Activated gamma-delta T cell treated with Interleukin-2 at 50 U/mL for 16 hours (primary cell): ENCODE data around the gene FAM118A.
"Not testable (repeated sequence)": the region's sequence is repeated elsewhere in the genome, so short reads cannot be mapped to it uniquely, and the experiment has no call there.

Experiments used
- DNase-seq: peaks from one replicate; pipeline ENCODE4 v3.0.0-alpha.2; 2020

Gene FAM118A

DNA sequence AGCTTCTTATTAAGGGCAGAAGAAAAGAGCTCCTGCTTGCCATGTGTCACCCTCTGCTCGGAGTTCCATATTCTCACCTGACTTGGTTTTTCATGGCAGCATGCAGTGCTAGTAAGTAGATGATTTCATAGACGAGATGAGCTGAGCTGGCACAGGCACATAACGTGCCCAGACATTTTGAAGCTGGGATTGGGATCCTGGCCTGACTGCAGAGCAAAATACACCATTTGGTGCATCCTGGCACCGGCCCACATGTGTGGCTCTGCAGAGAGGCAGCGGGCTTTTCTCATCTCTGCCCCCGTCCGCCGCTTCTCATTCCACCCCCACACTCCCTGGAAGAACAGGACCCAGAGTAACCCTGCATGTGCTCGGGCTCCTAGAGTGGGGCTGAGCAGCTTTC is 24.8 kb downstream of the FAM118A start:
- no peak for DNase-seq

DNA sequence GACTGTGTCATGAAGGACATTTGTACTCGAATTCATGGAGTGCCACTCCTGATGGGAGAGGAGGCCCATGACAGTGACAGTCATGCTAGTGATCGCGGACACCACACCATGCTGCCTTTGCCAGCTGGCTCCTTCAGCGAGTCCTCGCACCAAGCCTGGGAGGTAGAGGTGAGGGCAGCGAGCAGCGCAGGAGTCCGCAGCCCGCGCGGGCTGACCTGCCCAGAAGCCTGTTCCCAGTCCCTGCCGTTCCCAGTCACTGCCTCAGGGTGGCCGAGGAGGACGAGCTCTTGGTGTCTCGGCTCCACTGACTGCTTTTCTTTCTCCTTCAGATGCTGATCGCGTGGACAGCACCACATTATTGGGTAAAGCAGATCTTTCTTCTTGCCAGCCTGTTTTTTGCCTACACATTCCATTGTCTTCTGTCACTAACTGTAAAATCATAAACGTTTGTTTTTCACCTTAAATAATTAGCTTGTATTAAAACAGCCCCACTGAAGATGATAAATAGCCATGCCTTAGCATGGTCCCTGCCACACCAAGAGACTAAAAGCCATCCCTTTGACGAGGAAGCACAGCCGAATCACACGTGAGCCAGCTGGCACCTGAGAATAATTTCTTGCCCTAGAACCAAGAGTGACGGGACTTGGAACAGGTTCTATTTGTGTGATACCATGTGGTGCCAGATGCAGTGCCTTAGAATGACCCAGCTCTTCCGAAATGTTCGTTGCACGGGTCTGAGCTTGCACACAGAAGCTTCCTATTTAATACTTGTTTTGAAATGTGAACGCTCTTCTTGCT is 25.5 kb downstream of the FAM118A start:
- DNase-seq = no peak

DNA sequence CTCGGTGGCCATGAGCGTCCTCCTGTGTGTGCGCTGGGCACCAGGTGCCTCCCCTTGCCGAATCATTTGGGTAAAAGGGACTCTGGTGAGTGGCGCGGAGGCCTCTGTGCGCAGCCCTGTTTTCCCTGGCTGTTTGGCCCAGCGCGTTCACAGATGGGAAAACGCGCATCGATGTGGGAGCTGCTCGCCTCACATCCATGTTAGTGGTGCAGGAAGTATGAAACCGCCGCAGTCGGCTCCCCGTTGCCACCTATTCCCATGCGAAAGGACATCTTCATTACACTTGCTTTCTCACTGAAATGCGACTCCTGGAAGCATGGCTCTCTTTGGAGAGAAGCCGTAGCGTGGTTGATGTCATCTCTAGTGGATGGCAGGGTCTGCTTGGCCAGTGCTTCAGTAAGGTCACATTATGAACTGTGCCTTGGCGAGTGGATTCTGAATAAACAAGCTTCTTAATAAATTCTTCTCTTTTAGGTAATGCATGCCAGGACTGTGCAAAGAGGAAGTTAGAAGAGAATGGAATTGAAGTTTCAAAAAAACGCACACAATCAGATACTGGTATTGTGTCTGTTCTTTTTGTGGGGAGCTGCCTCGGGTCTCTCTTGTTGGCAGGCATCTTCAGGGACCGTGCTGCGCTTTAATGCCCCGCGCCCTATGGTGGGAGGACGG is 26.3 kb downstream of the FAM118A start:
- DNase-seq = no peak

DNA sequence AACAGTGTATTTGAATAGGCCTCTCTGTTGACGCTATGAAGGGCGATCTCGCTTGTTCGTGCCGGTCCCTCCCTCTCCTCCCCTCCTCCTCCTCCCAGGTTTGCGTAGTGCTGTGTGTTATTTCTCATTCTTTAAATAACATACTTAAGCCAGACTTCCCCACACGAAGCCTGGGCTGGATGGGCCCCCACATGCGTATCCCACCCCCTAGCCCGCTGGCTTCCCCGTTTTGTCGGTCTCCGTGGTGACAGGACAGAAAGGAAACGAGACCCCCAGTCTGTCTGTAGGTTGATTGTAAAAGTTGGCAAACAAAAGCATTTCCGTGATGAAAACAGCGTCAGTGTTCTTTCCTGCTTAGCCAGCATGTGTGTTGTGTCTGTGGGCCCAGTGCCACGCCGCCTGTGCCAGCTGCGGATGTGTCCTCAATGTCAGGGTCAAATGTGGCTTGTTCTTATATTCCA is 27.3 kb downstream of the FAM118A start:
- no peak for DNase-seq

DNA sequence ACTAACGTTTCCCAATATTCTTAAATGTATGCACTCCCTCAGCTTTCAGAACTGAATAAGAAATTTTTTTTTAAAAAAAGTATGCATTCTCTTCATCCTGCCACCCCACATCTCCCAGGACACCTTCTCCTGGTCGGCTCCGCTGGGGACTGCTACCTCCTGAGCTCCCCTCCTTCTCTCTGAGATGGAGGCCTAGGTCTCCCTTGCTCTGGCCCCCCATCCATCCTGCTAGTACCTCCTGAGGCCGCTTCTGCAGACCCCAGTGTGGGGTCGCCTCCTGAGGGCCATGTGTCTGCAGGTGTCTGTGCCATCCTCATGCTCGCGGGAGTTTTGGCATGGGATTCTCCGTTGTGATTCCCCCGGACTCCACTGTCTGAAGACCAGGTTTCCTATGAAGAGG is 27.8 kb downstream of the FAM118A start:
- DNase-seq = no peak

GRCh38 chr22:45338795-45339194 is 29.1 kb downstream of the FAM118A start:
- no peak for DNase-seq

DNA sequence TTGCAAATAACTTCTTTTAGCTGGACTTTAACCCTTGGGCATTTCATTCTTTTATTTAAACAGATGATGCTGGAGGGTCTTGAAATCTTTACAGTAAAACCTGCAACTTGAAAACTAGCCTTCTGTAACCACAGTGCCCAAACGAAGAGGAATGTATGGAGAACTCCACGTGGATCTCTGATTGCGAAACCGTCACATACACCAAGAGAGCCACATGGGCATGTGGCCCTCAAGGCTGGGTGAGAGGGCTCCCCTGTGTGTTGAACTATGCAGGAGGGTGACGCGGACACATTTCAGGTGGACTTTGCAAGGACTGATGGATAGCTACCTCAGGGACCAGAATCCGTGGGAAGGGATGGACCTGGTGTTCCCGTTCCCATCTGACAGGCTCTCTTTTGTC is 30.6 kb downstream of the FAM118A start:
- DNase-seq = no peak

DNA sequence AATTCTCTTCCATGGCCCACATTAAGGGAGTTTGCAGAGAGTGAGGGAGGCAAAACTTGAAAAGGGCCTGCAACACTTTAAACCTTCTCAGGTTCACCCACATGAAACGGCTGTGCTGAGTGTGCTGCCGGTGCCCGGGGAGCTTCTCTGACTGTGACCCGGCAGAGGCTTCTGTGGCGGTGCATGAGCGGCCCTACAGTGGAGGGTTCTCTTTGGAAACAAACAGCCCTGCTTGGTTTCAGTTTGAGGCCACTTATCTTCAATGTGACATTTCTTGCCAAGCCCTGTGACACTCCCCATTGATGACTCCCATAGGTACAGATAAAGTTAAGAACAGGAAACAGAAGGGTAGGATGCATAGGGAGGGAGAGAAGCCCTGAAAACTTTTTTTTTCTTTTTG is 31.8 kb downstream of the FAM118A start:
- DNase-seq = no peak

DNA sequence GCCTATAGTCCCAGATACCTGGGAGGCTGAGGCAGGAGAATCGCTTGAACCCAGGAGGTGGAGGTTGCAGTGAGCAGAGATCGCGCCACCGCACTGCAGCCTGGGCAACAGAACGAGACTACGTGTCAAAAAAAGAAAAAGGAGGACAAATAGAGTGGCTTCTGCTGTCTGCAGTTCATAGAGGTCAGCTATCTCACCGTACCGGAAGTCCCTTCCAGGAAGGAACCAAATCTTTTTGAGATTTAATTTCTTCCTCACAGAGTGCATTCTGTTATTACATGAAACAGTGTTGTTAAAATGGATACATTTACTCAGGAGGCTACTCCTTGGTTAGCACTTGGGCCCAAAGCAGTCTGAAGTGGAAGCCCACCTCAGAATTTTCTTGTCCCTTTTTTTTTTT is 33.4 kb downstream of the FAM118A start:
- no peak for DNase-seq

GRCh38 chr22:45344334-45344733 is 34.6 kb downstream of the FAM118A start:
- no peak for DNase-seq

DNA sequence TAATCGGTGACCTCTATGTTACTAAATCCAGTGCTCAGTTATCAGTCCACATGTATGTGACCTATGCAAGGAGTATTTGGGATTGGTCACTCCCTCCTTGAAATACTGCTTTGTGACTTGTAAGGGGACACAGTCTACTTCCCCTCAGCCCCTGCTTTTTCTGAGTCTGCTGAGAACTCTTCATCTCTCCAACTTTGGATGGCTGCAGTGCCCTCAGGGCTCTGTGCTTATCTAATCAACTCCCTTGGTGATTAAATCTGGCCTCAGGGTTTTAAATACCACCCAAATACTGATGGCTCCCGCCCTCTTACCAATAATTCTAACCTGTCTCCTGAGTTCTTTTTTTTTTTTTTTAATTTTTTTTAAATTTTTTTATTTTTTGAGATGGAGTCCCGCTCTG is 40.2 kb downstream of the FAM118A start:
- DNase-seq = no peak

DNA sequence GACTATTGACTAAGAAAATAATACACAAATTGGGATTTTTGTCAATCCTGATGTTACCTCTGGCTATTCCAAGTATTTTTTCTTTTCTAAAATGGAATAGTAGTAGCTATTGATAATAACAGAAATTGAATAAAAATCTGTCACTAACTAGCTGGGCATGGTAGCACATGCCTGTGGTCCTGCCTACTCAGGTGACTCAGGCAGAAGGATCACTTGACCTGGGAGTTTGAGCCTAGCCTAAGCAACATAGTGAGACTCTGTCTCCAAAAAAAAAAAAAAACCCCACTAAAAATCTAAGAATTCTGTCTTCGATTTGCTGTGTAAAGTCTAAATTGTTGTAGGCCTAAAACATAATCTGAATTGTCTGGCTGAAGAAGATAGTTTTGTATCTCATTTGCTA is 42.2 kb downstream of the FAM118A start:
- no peak for DNase-seq

DNA sequence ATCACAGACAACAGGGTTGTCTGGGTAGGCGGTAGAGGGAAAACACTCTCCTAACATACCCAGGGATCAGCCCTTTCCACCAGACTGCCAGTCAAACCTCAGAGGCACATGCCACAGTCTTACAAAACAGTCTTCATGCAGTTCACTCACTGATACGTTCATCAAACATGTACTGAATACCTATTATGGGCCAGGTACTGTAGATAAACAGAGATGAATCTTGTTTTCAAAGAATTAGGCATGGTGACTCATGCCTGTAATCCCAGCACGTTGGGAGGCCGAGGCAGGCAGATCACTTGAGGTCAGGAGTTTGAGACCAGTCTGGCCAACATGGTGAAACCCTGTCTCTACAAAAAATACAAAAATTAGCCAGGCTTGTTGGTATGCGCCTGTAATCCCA is 43.0 kb downstream of the FAM118A start:
- DNase-seq = not testable (repeated sequence)

GRCh38 chr22:45353786-45354185 is 44.1 kb downstream of the FAM118A start:
- no peak for DNase-seq

GRCh38 chr22:45357490-45357889 is 47.8 kb downstream of the FAM118A start:
- DNase-seq = no peak

- DNase-seq = no peak
Measured at GRCh38 chr22:45358127-45358526, 48.4 kb downstream of the FAM118A start.

DNA sequence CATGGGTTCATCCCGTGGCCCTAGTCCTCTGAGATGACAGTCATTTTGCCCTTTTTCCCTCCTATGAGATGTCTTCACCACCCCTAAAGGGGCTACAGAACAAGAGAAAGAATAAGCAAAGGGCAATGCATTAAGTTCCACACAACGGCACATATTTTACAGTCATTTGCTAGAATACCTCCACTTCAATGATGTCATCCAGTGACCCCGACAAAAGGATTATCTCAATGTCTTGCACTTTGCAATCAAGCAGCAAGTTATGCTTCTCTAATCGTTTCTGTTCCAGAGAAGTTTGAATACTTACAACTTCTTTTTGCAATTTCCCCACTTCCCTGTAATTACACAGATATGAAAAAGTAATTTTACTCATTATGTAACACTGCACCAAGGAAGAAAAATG is 49.9 kb downstream of the FAM118A start:
- no peak for DNase-seq

DNA sequence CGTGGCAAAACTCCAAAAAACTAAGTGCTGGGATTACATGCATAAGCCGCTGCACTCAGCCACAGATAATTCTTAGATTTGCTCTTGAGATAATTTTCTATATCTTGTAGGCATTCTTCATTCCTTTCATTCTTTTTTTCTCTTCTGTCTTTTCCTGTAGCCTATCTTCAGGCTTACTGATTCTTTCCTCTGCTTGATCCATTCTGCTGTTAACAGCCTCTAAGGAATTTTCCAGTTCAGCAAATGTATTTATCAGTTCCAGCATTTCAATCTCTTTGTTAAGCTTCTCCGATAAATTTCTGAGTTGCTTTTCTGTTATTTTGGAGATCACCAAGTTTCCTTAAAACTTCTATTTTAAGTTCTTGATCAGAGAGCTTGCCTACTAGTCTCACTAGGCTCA is 57.0 kb downstream of the FAM118A start:
- no peak for DNase-seq

DNA sequence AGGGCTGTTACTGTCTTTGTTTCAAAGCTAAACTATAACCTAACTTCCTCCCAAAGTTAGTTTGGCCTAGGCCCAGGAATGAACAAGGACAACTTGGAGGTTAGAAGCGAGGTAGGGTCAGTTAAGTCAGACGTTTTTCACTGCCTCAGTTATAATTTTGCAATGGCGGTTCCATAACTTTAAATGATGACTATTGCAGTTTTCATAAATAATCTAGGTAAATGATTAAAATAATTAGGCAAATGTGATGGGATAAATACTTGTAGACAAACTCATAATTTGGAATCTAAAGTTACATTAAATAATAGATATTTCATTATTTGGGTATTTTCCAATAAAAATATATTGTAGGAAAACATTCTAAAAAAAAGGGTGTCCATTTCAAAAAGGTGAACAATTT is 63.9 kb downstream of the FAM118A start:
- DNase-seq = not testable (repeated sequence)

GRCh38 chr22:45376009-45376408 is 66.3 kb downstream of the FAM118A start:
- DNase-seq = no peak

- DNase-seq = no peak
Measured at GRCh38 chr22:45376703-45377102, 67.0 kb downstream of the FAM118A start.

DNA sequence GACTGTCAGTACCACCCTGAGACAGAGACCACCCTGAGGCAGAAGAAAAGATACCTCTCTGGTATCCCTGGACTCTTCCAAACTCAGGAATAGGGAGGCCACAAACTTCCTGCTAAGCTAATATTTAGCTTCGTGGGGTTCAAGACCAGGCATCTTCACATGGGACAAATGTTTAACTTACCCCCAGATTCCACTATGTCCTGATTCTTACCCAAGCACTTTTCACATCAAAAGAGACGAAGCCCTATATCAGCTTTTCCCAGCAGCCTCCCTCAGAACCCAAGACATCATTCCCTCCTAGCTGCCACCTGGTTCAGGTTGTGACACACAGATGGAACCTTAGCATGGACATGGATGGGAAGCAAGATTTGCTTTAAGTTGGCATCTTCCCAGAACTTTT is 71.6 kb downstream of the FAM118A start:
- no peak for DNase-seq

GRCh38 chr22:45389546-45389945 is 79.8 kb downstream of the FAM118A start:
- no peak for DNase-seq
